Sigmoid colon (tissue), 4 donors: ENCODE results near the gene TOM1.

Source experiments
- POLR2A ChIP-seq, 2 donors: fragments of 450-650 bp; IDR thresholded peaks; one replicate each; pipeline ENCODE4 v1.6.1; 2016; ENCODE audit warnings: antibody characterized with exemption in 2 of 2, mild to moderate bottlenecking in 2 of 2, moderate library complexity in 2 of 2
- POLR2AphosphoS5 ChIP-seq, 4 donors: sonication (generic); formaldehyde crosslinking; IDR thresholded peaks; one replicate each; pipeline ENCODE4 v1.6.1; 2017; ENCODE audit warnings: antibody characterized with exemption in 4 of 4
- TF ChIP-seq, protein P1 (sequence below), 4 experiments: fragments of 450-650 bp in 3 of 4; fragments of 200-600 bp in 1 of 4; IDR thresholded peaks; one replicate each; pipeline ENCODE4 v1.5.1; 2016 to 2019; ENCODE audit warnings: antibody characterized with exemption in 4 of 4, mild to moderate bottlenecking in 3 of 4, moderate library complexity in 2 of 4

DNA sequence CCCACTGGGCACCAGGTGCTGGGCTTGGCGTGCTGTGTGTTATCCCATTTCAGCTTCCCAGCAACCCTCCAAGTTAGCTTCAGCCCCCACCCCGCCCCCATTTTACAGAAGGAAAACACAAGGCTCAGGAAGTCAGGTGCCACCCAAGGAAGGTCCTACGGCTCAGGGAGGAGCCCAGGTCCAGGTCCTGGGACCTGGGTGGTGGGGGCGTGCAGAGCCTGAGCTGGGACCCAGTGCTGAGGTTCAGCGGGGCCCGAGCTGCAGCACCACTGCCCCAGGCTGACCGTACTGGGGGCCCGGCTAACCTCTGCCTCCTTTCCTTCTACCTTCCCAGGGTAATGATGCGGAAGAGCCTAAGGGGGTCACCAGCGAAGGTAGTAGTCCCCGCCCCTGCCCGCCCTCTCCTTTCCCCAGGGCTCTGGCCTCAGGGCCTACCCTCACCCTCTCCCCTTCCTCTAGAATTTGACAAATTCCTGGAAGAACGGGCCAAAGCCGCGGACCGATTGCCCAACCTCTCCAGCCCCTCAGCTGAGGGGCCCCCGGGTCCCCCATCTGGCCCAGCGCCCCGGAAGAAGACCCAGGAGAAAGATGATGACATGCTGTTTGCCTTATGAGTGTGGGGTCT lies 47.0 kb downstream of the TOM1 start:
- TF ChIP-seq, protein P1, sequence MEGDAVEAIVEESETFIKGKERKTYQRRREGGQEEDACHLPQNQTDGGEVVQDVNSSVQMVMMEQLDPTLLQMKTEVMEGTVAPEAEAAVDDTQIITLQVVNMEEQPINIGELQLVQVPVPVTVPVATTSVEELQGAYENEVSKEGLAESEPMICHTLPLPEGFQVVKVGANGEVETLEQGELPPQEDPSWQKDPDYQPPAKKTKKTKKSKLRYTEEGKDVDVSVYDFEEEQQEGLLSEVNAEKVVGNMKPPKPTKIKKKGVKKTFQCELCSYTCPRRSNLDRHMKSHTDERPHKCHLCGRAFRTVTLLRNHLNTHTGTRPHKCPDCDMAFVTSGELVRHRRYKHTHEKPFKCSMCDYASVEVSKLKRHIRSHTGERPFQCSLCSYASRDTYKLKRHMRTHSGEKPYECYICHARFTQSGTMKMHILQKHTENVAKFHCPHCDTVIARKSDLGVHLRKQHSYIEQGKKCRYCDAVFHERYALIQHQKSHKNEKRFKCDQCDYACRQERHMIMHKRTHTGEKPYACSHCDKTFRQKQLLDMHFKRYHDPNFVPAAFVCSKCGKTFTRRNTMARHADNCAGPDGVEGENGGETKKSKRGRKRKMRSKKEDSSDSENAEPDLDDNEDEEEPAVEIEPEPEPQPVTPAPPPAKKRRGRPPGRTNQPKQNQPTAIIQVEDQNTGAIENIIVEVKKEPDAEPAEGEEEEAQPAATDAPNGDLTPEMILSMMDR (IDR thresholded peaks at IDR 0.05), result no peak
- TF ChIP-seq POLR2AphosphoS5 (IDR thresholded peaks at IDR 0.05) (no peak), POLR2A (IDR thresholded peaks at IDR 0.05) (no peak)
